Thyroid gland (tissue), 4 donors: Measurements from ENCODE around the gene WNT7A. TPM values are rescaled to one million over a fixed set of nuclear protein-coding genes. Genes with fewer than 3 reads are reported as not detected.

ENCODE experiments used
- DNase-seq, 2 donors: peaks; one replicate each; pipeline ENCODE4 v3.0.0-alpha.2; 2019
- H3K27ac ChIP-seq, 3 donors: fragments of 200-600 bp; sonication (generic); 1 replicate in 2 of 3; 2 replicates in 1 of 3; pipeline ENCODE4 v1.5.1; 2016 to 2019; ENCODE audit warnings: mild to moderate bottlenecking in 1 of 3, moderate library complexity in 1 of 3
- H3K27me3 ChIP-seq: fragments of 200-600 bp; sonication (generic); one replicate; pipeline ENCODE4 v1.5.1; 2019
- H3K36me3 ChIP-seq, 2 donors: fragments of 200-600 bp; sonication (generic); one replicate each; pipeline ENCODE4 v1.5.1; 2016 to 2019
- H3K4me1 ChIP-seq, 2 donors: fragments of 200-600 bp; sonication (generic); one replicate each; pipeline ENCODE4 v1.5.1; 2017 to 2019
- H3K4me3 ChIP-seq, 3 donors: fragments of 200-600 bp; sonication (generic); replicated peaks in 1 of 3; 1 replicate in 2 of 3; 2 replicates in 1 of 3; pipeline ENCODE4 v1.5.1; 2016; ENCODE audit warnings: mild to moderate bottlenecking in 1 of 3
- H3K9me3 ChIP-seq: fragments of 200-600 bp; sonication (generic); one replicate; pipeline ENCODE4 v1.5.1; 2017
- POLR2A ChIP-seq, 2 donors: fragments of 450-650 bp; IDR thresholded peaks; one replicate each; pipeline ENCODE4 v1.6.1; 2017; ENCODE audit warnings: antibody characterized with exemption in 2 of 2, mild to moderate bottlenecking in 2 of 2, moderate library complexity in 1 of 2
- WGBS, 2 donors: methylation state at CpG; one replicate each; pipeline ENCODE4 v1.1.5; 2017; 5-methylcytosine and 5-hydroxymethylcytosine counted together
- intact Hi-C: fragments of 100-400 bp; cut with DNase I; formaldehyde crosslinking; loops from one replicate; pipeline ENCODE4 v1.15.1; 2023
- total RNA-seq, 4 donors: library from RNA; depleted of rRNA; stranded (reverse); fragments of >200 nt; gene quantifications; one replicate each; pipeline ENCODE4 v1.2.3, GENCODE V29; 2016
- TF ChIP-seq, protein P1 (sequence below), 6 experiments: fragments of 200-600 bp in 3 of 6; fragments of 450-650 bp in 3 of 6; sonication (generic) in 3 of 6; IDR thresholded peaks; one replicate each; pipeline ENCODE4 v1.5.1; 2016 to 2019; ENCODE audit warnings: antibody characterized with exemption in 6 of 6, mild to moderate bottlenecking in 2 of 6, inconsistent platforms in 1 of 6, moderate library complexity in 1 of 6

The WNT7A gene
- total RNA-seq, 4 donors from 2014 or later: not detected

DNA sequence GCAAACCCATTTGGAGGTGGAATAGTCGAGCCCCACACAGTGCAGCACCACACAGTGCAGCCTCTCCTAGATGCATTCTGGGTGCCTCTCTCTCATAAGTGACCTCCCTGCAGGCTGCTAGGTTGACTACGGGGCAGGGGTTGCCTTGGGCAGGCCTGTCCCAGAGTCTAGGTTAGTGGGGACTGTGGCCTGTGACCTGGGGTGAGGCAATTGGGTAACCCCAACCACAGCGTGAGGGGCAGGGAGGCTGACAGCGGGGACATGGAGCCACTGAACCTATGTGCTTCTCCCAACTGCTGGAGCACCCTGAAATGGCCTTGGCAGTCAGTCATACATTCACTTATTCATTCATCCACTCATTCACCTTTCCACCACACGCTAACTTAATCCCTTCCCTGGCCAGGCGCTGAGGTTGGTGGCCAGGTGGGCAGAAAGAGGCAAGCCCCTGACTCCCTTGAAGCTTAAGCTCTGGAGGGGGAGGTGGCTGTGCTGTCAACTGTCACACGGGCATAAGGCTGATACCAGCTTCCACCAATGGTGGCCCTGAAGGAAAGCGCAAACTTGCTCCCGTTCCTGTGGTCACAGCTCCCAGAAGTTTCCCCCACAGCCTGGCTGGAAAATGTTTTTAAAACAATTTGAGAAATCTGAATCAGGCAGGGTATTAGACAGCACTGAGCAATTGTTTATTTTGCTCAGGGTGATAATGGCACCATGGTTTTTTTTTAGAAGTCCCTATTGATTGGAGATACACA is 46.2 kb downstream of the WNT7A start:
- 84% methylated on average over 7 to 9 of the region's 9 CpGs for WGBS, 2 donors
- no peaks in the 10 kb centered on the region for H3K36me3 ChIP-seq
- H3K4me3 ChIP-seq: no peak overlapping the region
- no peak for TF ChIP-seq POLR2A (IDR thresholded peaks at IDR 0.05)
- TF ChIP-seq, protein P1, sequence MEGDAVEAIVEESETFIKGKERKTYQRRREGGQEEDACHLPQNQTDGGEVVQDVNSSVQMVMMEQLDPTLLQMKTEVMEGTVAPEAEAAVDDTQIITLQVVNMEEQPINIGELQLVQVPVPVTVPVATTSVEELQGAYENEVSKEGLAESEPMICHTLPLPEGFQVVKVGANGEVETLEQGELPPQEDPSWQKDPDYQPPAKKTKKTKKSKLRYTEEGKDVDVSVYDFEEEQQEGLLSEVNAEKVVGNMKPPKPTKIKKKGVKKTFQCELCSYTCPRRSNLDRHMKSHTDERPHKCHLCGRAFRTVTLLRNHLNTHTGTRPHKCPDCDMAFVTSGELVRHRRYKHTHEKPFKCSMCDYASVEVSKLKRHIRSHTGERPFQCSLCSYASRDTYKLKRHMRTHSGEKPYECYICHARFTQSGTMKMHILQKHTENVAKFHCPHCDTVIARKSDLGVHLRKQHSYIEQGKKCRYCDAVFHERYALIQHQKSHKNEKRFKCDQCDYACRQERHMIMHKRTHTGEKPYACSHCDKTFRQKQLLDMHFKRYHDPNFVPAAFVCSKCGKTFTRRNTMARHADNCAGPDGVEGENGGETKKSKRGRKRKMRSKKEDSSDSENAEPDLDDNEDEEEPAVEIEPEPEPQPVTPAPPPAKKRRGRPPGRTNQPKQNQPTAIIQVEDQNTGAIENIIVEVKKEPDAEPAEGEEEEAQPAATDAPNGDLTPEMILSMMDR (IDR thresholded peaks at IDR 0.05): no peak
- DNase-seq: no peak
- no peaks in the 10 kb centered on the region for H3K9me3 ChIP-seq
- H3K27ac ChIP-seq: no peak overlapping the region
- H3K4me1 ChIP-seq: no peaks in the 10 kb centered on the region
- intact Hi-C loops: no loop called here
- no peaks in the 10 kb centered on the region for H3K27me3 ChIP-seq

DNA sequence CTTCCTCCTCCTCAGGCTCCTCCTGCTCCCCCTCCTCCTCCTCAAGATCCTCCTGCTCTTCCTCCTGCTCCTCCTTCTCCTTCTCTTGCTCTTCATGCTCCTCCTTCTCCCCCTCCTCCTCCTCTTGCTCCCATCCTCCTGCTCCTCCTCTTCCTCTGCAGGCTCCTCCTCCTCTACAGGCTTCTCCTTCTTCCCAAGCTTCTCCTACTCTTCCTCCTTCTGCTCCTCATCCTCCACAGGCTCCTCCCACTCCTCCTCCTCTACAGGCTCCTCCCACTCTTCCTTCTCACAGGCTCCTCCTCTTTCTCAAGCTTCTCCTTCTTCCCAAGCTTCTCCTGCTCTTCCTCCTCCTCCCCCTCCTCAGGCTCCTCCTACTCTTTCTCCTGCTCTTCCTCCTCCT is 47.7 kb downstream of the WNT7A start:
- Histone ChIP-seq H3K4me3 (no peak overlapping the region), H3K27ac (no peak overlapping the region), H3K9me3 (no peaks in the 10 kb centered on the region), H3K4me1 (no peaks in the 10 kb centered on the region), H3K36me3 (no peaks in the 10 kb centered on the region), H3K27me3 (no peaks in the 10 kb centered on the region)
- intact Hi-C loops: no loop called here
- DNase-seq: no peak
- TF ChIP-seq, protein P1 (IDR thresholded peaks at IDR 0.05): no peak
- TF ChIP-seq POLR2A (IDR thresholded peaks at IDR 0.05): no peak

DNA sequence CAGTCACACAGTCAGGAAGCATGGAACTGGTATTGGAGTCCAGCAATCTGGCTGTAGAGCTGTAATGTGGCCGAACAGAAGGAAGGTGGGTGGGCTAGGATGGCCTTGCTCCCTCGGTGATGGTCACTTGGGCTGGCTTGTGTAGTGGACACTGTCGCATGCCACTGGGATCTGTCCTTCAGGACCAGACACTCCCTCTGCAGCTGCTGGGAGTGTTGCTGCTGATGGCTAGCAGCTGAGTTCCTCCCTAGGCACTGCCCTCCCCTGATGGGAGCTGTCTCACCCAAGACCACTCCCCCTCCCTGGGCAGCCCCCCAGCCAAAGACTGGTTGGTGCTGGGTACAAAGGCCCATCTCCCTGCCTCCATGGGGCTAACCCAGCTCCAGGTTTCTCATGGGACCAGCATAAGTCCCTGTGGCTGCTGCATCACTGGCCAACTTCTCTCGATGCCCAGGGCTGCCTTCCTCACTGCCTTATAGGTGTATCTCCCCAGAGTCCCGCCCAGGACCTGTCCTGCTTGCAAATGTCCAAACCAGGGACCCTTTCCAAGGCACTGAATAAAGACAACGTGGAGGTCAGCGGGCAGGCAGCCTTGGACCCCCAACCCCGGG is 48.4 kb downstream of the WNT7A start:
- 87 to 93% methylated on average over 6 to 7 of the region's 8 CpGs for WGBS, 2 donors
- Histone ChIP-seq H3K36me3 (no peaks in the 10 kb centered on the region), H3K27ac (no peak overlapping the region), H3K4me3 (no peak overlapping the region), H3K4me1 (no peaks in the 10 kb centered on the region), H3K27me3 (no peaks in the 10 kb centered on the region), H3K9me3 (no peaks in the 10 kb centered on the region)
- TF ChIP-seq, protein P1 (IDR thresholded peaks at IDR 0.05): no peak
- no peak for TF ChIP-seq POLR2A (IDR thresholded peaks at IDR 0.05)
- intact Hi-C loops: no loop called here
- DNase-seq: no peak

DNA sequence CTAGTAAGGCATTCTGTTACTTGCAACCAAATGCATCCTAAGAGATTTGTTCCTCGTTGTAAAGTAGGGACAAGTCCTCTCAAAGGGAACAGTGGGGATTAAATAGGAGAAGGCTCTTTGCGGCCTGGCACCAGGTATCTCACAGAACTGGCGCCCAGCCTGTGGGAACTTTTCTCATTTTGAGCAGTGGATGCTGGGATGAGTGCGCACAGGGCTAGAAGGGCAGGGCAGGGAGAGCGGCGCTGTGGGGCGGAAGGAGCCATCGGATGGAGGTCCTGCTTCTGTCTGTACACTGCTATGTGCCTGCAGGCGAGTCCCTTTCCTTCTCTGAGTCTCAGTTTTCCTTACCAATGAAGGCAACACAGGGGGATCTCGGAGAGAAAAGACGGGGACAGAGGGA is 50.6 kb downstream of the WNT7A start:
- 87 to 90% methylated on average over 11 of the region's 11 CpGs for WGBS, 2 donors
- Histone ChIP-seq H3K4me3 (no peak overlapping the region), H3K36me3 (no peaks in the 10 kb centered on the region), H3K9me3 (no peaks in the 10 kb centered on the region), H3K27ac (no peak overlapping the region), H3K4me1 (no peaks in the 10 kb centered on the region), H3K27me3 (no peaks in the 10 kb centered on the region)
- intact Hi-C loops: no loop called here
- TF ChIP-seq POLR2A (IDR thresholded peaks at IDR 0.05): no peak
- TF ChIP-seq, protein P1 (IDR thresholded peaks at IDR 0.05): no peak
- no peak for DNase-seq

DNA sequence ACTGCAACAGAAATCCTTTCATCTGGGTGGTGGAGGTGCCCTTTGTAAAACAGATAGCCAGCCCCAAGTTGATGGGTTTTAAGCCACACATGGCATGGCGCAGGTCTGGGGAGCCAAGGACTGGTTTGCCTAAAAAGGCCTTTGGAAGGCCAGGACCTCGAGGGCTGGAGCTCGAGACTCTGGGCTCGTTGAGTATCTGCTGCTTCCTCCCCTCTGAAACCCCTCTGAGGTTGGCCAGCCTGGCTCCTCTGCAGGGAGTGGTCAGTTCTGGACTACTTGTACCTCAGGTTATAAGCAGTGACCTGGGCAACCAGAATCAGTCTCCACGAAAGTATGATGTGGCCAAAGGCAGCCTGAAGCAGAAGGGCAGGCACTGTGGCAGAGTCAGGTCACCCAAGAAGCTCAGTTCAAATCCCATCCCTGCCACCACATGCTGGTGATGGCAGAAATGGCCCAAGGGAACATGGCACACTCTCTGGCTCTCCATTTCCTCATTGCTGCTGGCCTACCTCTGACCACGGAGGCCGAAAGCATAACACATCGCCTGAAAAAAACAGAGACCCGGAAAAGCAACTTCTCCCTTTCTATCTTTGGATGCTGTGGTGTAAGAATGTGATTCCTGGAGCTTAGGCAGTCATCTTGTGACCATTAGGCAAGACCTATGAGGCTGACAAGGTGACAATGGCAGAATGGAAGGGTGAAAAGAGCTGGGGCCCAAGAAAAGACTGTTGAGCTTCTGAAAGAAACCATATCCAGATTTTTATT is 51.2 kb downstream of the WNT7A start:
- no peaks in the 10 kb centered on the region for H3K36me3 ChIP-seq
- no peak overlapping the region for H3K4me3 ChIP-seq
- no peak for DNase-seq
- H3K9me3 ChIP-seq: no peaks in the 10 kb centered on the region
- TF ChIP-seq, protein P1 (IDR thresholded peaks at IDR 0.05): no peak
- no peak for TF ChIP-seq POLR2A (IDR thresholded peaks at IDR 0.05)
- WGBS, 2 donors: 82 to 96% methylated on average over 5 to 9 of the region's 9 CpGs
- H3K27me3 ChIP-seq: no peaks in the 10 kb centered on the region
- intact Hi-C loops: no loop called here
- no peaks in the 10 kb centered on the region for H3K4me1 ChIP-seq
- H3K27ac ChIP-seq: no peak overlapping the region
